Measurements from ENCODE around the gene NCK2.

- TF ChIP-seq CTCF (conservative IDR thresholded peaks at IDR 0.05; ENCODE audit: low read depth, low read length) (no peak), POLR2A (IDR thresholded peaks at IDR 0.05; ENCODE audit: low read depth, low read length) (no peak), RAD21 (IDR thresholded peaks at IDR 0.05; ENCODE audit: low read length) (no peak), RCOR1 (IDR thresholded peaks at IDR 0.05; ENCODE audit: insufficient replicate concordance, low read length) (no peak), USF2 (IDR thresholded peaks at IDR 0.05; ENCODE audit: low read depth, low read length) (no peak), ELK1 (IDR thresholded peaks at IDR 0.05; ENCODE audit: borderline replicate concordance, low read depth, low read length) (no peak), CEBPB (IDR thresholded peaks at IDR 0.05; ENCODE audit: low read depth, low read length) (no peak), FOS (IDR thresholded peaks at IDR 0.05; ENCODE audit: low read depth, low read length) (no peak), BHLHE40 (IDR thresholded peaks at IDR 0.05; ENCODE audit: low read depth, low read length) (no peak)
These were observed 110.3 kb downstream of the NCK2 start for GRCh38 chr2:105854972-105855371.

Data from IMR-90 (cell line).